Parathyroid adenoma (tissue), 2 donors: ENCODE results near the gene AP2A2.

ENCODE experiments used
- H2AFZ ChIP-seq: fragments of 300-600 bp; sonication (generic); one replicate; pipeline ENCODE4 v1.7.0; 2017; ENCODE audit warnings: antibody characterized with exemption, mild to moderate bottlenecking
- H3K27ac ChIP-seq: fragments of 300-600 bp; sonication (generic); one replicate; pipeline ENCODE4 v1.7.0; 2017
- H3K27me3 ChIP-seq: fragments of 300-600 bp; sonication (generic); one replicate; pipeline ENCODE4 v1.7.0; 2017; ENCODE audit warnings: low read length; ENCODE audit not compliant: control insufficient read depth, insufficient read depth
- H3K36me3 ChIP-seq: fragments of 300-600 bp; sonication (generic); one replicate; pipeline ENCODE4 v1.7.0; 2017; ENCODE audit warnings: low read length; ENCODE audit not compliant: control insufficient read depth, insufficient read depth
- H3K4me1 ChIP-seq: fragments of 300-600 bp; sonication (generic); one replicate; pipeline ENCODE4 v1.7.0; 2017; ENCODE audit warnings: control low read depth
- H3K4me2 ChIP-seq: fragments of 300-600 bp; sonication (generic); one replicate; pipeline ENCODE4 v1.7.0; 2017; ENCODE audit warnings: low read length
- H3K4me3 ChIP-seq: fragments of 300-600 bp; sonication (generic); one replicate; pipeline ENCODE4 v1.7.0; 2017; ENCODE audit warnings: low read depth, low read length
- H3K79me2 ChIP-seq: fragments of 300-600 bp; sonication (generic); one replicate; pipeline ENCODE4 v1.7.0; 2017; ENCODE audit warnings: control low read depth
- H3K9ac ChIP-seq: fragments of 300-600 bp; sonication (generic); one replicate; pipeline ENCODE4 v1.7.0; 2017; ENCODE audit warnings: mild to moderate bottlenecking
- H3K9me3 ChIP-seq: fragments of 300-600 bp; sonication (generic); one replicate; pipeline ENCODE4 v1.7.0; 2017; ENCODE audit warnings: low read length; ENCODE audit not compliant: control insufficient read depth
- CTCF ChIP-seq: fragments of 300-600 bp; sonication (generic); IDR thresholded peaks from one replicate; pipeline ENCODE4 v1.7.0; 2017; ENCODE audit warnings: antibody characterized with exemption, mild to moderate bottlenecking
- donor health status: primary hyperparathyroidism.

The AP2A2 gene

GRCh38 chr11:1047595-1048156 lies 122.0 kb downstream of the AP2A2 start:
- H3K27me3 ChIP-seq, result no peaks in the 10 kb centered on the region

GRCh38 chr11:1048375-1049070 lies 122.9 kb downstream of the AP2A2 start:
- Histone ChIP-seq H3K4me2 (no peak overlapping the region), H3K36me3 (no peaks in the 10 kb centered on the region), H3K27ac (no peak overlapping the region), H2AFZ (no peak overlapping the region), H3K9me3 (no peaks in the 10 kb centered on the region), H3K4me1 (no peaks in the 10 kb centered on the region), H3K79me2 (no peaks in the 10 kb centered on the region), H3K9ac (no peak overlapping the region), H3K4me3 (no peak overlapping the region), H3K27me3 (no peaks in the 10 kb centered on the region)
- no peak for TF ChIP-seq CTCF

More at GRCh38 chr11:1047595-1048156, 122.0 kb downstream of the AP2A2 start:
- no peak overlapping the region for H3K4me2 ChIP-seq
- no peaks in the 10 kb centered on the region for H3K4me1 ChIP-seq
- no peak overlapping the region for H3K4me3 ChIP-seq
- TF ChIP-seq CTCF, result no peak
- H3K9ac ChIP-seq, result no peak overlapping the region
- no peak overlapping the region for H2AFZ ChIP-seq
- H3K27ac ChIP-seq, result no peak overlapping the region
- H3K9me3 ChIP-seq, result no peaks in the 10 kb centered on the region
- no peaks in the 10 kb centered on the region for H3K79me2 ChIP-seq
- no peaks in the 10 kb centered on the region for H3K36me3 ChIP-seq

- Histone ChIP-seq H3K4me3 (no peak overlapping the region), H3K9ac (no peak overlapping the region), H3K79me2 (no peaks in the 10 kb centered on the region), H3K9me3 (no peaks in the 10 kb centered on the region), H3K4me2 (no peak overlapping the region), H2AFZ (no peak overlapping the region), H3K27ac (no peak overlapping the region), H3K27me3 (no peaks in the 10 kb centered on the region), H3K4me1 (no peaks in the 10 kb centered on the region), H3K36me3 (no peaks in the 10 kb centered on the region)
- no peak for TF ChIP-seq CTCF
These were observed 123.4 kb downstream of the AP2A2 start for GRCh38 chr11:1049071-1049405.

GRCh38 chr11:1049431-1049891 lies 123.8 kb downstream of the AP2A2 start:
- no peaks in the 10 kb centered on the region for H3K4me1 ChIP-seq
- TF ChIP-seq CTCF, result no peak
- no peak overlapping the region for H2AFZ ChIP-seq
- no peak overlapping the region for H3K9ac ChIP-seq
- H3K4me3 ChIP-seq, result no peak overlapping the region
- no peak overlapping the region for H3K27ac ChIP-seq
- H3K36me3 ChIP-seq, result no peaks in the 10 kb centered on the region
- no peaks in the 10 kb centered on the region for H3K27me3 ChIP-seq
- H3K4me2 ChIP-seq, result no peak overlapping the region
- H3K9me3 ChIP-seq, result no peaks in the 10 kb centered on the region
- H3K79me2 ChIP-seq, result no peaks in the 10 kb centered on the region
